LNCAP (cell line): ENCODE data around the gene NOL7.

Source experiments
- TF ChIP-seq, protein P1 (sequence below): fragments of 450-650 bp; IDR thresholded peaks from 2 replicates; pipeline ENCODE4 v1.5.1; 2017; ENCODE audit warnings: mild to moderate bottlenecking

Gene NOL7

DNA sequence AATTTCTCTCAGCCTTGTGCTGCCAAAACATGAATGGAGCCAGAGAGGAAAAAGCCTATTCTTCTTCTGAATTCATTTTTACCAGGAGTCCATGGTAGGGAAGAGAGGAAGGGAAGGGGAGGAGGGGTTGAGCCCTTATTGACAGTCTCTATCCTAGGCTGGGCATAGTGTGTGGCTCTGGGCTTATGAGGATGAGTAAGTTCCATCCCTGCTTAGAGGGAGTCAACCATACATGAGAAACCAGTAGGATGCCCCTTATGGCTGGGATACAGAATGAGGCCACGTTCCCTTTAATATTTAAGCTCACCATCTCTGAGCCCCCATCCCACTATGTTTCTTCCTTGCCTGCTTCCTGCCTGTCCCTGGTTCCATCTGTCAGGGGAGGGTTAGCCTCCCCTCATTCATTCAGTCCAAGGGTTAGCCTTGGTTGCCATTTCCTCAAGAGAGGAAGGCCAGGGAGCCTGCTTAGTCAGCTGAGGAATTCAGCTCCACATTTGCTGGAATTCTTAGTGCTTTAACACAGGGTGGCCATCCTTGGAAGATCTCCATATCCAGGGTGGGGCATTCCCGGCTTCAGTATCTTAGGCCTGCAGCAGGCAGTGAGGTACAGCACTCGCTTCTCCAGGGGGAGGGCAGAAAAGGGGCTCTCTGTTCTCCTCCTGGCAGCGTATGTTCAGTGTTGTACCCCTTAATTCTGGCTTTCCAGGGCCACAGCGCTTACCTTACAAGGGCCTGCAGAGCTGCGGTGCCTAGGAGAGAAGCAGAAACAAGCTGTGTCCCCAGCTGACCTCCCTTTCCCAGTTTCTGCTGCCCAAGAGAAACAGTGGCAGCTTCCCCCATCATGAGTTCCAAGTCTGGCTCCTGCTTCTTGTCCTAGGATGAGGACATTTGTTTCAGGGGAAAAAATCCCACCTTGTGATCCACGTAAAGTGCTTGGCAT lies 28.3 kb upstream of the NOL7 start:
- TF ChIP-seq, protein P1, sequence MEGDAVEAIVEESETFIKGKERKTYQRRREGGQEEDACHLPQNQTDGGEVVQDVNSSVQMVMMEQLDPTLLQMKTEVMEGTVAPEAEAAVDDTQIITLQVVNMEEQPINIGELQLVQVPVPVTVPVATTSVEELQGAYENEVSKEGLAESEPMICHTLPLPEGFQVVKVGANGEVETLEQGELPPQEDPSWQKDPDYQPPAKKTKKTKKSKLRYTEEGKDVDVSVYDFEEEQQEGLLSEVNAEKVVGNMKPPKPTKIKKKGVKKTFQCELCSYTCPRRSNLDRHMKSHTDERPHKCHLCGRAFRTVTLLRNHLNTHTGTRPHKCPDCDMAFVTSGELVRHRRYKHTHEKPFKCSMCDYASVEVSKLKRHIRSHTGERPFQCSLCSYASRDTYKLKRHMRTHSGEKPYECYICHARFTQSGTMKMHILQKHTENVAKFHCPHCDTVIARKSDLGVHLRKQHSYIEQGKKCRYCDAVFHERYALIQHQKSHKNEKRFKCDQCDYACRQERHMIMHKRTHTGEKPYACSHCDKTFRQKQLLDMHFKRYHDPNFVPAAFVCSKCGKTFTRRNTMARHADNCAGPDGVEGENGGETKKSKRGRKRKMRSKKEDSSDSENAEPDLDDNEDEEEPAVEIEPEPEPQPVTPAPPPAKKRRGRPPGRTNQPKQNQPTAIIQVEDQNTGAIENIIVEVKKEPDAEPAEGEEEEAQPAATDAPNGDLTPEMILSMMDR = no peak

DNA sequence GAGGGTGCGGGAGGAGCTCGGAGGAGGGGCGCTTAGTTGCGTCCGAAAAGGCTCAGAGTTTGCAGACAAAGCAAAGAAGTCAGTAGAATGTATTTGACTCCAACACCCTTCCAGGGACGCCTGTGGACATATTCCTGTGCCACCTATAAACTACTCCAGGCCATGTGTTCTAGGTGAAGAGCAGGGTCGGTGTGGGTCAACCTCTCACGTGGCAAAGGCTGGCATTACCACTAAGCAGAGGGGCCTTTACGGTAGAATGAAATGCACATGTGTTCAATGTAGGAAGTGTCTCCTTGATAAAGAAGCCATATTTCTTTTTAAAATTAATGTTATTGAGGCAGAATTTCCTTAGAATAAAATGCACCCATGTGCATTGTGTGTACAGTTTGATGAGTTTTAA lies 25.3 kb upstream of the NOL7 start:
- TF ChIP-seq, protein P1 = no peak

DNA sequence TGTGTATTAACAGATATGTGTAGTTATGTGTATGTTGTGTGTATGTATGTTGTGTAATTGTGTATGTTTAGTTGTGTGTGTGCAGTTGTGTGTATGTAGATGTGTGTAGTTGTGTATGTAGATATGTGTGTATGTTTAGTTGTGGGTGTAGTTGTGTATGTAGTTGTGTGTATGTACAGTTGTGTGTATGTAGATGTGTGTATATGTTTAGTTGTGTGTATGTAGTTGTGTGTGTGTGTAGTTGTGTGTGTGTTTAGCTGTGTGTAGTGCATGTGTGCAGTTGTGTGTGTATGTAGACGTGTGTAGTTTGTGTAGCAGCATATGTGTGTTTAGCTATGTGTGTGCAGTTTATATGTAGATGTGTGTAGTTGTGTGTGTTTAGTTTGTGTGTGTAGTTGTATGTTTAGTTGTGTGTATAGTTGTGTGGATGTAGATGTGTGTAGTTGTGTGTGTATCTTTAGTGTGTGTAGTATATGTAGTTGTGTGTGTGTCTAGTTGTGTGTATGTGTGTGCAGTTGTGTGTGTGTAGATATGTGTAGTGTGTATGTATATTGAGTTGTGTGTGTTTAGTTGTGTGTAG lies 24.5 kb upstream of the NOL7 start:
- TF ChIP-seq, protein P1 = no peak

DNA sequence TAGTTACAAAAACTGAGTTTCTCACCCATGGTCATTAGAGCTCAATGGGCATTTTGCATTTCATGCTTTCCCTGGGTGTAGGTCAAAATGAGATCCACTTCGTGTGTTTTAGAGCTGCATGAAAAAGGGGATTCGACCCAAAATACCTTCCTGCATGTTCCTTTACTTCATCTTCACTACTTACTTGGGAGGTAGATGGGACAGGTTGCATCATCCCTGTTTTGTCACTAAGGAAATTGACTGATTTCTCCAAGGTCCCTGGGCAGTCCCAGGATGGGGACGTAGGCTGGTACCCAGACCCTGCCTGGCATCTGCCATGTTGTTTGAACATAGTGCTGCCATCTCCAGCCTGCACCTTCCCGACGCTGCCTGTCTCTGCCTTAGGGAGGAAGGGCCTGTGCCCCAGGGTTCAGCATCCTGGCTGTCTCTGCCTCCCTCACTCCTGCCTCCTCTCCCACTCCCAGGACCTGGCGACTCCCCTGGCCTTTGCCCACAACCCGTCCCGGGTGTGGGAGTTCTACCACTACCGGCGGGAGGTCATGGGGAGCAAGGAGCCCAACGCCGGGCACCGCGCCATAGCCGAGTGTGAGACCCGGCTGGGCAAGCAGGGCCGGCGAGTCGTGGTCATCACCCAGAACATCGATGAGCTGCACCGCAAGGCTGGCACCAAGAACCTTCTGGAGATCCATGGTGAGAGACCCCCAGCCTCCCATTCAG lies 23.8 kb upstream of the NOL7 start:
- TF ChIP-seq, protein P1 = no peak

DNA sequence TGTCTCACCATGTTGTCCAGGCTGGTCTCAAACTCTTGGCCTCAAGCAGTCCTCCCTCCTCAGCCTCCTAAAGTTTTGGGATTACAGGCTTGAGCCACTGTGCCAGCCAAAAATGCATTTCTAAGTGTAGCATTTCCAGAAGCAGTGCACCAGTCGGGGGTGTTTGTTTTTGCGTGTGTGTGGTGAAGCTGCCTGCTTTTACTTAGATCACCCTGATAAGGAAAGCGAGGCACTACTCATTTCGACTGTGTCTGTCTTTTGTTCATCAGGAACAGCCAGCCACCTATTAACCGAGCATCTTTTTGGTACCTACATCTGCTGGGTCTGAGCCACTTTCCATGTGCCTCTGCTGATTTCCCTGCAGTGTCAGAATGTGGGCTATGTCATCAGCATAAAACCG lies 22.0 kb upstream of the NOL7 start:
- TF ChIP-seq, protein P1 = no peak

DNA sequence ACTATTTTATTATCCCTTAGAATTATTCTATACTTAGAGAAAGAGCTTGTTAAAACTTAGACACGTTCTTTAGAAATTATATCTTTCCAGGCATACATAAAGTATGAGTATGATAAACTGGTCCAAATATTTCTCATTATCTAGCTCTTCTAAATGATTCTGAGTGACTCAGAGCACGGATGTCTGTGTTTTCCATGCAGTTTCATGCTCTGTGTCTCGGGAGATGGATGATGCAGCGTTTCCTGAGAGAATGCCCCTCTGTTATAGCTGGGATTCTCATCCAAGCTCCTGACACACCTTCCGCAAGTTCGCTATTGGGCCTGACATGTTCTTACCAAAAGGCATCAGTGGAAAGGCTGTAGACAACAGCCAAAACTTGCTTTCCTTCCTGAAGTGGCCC lies 21.4 kb upstream of the NOL7 start:
- TF ChIP-seq, protein P1 = no peak

DNA sequence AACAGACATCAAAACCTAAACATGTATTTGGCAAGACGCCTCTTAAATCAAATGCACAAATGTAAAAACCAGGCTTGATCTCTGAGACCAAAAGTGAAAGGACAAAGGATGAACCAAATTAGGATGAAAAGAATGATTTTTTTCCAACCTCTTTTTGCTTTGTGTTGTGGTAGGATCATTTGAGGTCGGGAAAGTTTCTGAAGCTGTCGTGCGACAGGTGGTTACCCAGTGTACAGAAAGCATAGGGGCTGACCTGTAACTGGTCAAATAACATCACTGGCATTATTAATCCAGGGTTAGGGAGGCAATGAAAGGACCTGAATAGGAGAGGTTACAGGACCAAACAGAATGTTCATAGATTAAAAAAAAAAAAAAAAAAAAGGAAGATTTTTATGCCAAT lies 18.1 kb upstream of the NOL7 start:
- TF ChIP-seq, protein P1 = no peak
